ENCODE results near the gene HOXA13. TPM values are rescaled to one million over a fixed set of nuclear protein-coding genes. Genes with fewer than 3 reads are reported as not detected.

The HOXA13 gene
- total RNA-seq, 4 donors from 2014 or later: not detected

DNA sequence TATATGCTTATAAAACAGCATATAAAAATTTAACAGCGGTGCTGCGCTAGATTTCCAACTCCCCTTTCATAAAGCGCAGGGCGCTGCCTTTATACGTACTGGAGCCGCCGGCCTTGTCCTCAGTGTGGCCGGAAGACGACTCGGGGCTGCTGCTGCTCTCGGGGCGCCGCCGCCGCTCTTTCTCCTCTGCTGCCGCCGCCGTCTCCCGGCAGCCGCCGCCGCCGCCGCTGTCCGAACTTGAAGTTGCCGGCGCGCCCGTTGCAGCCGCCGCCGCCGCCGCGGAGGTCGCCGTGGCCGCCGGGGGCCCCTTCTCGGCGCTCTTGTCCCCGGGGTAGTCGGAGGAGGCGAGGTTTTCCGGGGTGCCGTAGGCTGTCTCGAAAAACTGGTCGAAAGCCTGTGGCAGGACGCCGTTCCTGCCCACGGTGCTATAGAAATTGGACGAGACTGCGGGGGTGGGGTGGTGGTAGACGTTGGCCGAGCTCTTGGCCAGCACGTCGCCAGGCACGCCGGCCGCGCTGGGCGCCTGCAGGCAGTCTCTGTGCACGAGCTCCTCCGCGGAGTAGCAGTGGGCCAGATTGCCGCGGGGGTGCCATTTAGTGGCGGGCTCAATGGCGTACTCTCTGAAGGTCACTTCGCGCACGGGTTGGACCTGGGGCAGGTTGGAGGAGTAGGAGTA, 15.4 kb downstream of the HOXA13 start:
- Histone ChIP-seq H3K27ac (no peak overlapping the region), H3K9me3 (no peaks in the 10 kb centered on the region), H3K4me1 (peaks cover 23 to 43% of the 10 kb centered on the region in 2 donors), H3K4me3 (replicated peaks in 1 of 3) (peak overlapping the region in 1 of 3 donors; percentile 4), H3K27me3 (peaks cover 96% of the 10 kb centered on the region), H3K36me3 (no peaks in the 10 kb centered on the region)
- 5 to 10% methylated on average over 30 to 34 of the region's 72 CpGs for WGBS, 2 donors
- no peak for DNase-seq
- intact Hi-C loops (cut with DNase I): no loop called here
- no peak for TF ChIP-seq POLR2A (IDR thresholded peaks at IDR 0.05)
- TF ChIP-seq, protein P1, sequence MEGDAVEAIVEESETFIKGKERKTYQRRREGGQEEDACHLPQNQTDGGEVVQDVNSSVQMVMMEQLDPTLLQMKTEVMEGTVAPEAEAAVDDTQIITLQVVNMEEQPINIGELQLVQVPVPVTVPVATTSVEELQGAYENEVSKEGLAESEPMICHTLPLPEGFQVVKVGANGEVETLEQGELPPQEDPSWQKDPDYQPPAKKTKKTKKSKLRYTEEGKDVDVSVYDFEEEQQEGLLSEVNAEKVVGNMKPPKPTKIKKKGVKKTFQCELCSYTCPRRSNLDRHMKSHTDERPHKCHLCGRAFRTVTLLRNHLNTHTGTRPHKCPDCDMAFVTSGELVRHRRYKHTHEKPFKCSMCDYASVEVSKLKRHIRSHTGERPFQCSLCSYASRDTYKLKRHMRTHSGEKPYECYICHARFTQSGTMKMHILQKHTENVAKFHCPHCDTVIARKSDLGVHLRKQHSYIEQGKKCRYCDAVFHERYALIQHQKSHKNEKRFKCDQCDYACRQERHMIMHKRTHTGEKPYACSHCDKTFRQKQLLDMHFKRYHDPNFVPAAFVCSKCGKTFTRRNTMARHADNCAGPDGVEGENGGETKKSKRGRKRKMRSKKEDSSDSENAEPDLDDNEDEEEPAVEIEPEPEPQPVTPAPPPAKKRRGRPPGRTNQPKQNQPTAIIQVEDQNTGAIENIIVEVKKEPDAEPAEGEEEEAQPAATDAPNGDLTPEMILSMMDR (IDR thresholded peaks at IDR 0.05): no peak

DNA sequence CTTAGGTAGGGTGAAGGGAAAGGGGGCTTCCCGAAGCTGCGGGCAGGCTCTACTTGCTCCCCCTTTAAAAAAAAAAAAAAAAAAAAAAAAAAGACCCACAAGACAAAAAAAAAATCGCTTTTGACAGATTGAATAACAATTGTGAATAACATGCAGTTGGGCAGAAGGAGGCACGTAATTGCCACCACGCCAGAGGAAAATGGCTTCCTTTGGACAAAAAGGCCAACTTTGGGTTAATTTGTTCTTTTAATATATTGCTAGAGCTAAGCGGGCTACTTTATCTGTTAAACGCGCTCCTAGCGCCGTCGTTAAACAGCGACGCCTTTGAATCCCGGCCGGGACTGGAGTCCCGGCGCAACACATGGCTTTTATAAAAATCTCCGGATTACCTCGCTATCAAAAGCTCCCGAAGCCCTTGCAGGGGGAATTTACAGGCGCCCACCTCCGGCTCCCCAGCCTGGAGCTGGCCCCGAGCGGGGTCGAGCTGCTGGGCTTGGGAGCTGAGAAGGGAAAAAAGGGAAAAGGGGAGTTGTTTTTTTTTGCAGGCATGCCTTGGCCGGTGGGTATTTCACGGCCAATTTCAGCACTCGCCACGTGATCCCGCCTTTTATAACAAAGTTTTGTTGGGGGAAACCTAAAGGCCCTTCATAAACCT, 16.1 kb downstream of the HOXA13 start:
- no peak for TF ChIP-seq POLR2A (IDR thresholded peaks at IDR 0.05)
- TF ChIP-seq, protein P1 (IDR thresholded peaks at IDR 0.05): no peak
- no peaks in the 10 kb centered on the region for H3K36me3 ChIP-seq
- no peaks in the 10 kb centered on the region for H3K9me3 ChIP-seq
- H3K27me3 ChIP-seq: peaks cover 96% of the 10 kb centered on the region
- H3K27ac ChIP-seq: no peak overlapping the region
- H3K4me3 ChIP-seq (replicated peaks in 1 of 3): peak overlapping the region in 1 of 3 donors; percentile 4
- intact Hi-C loops (cut with DNase I): no loop called here
- no peak for DNase-seq
- H3K4me1 ChIP-seq: peaks cover 21 to 40% of the 10 kb centered on the region in 2 donors
- 6 to 8% methylated on average over 29 to 30 of the region's 30 CpGs for WGBS, 2 donors

DNA sequence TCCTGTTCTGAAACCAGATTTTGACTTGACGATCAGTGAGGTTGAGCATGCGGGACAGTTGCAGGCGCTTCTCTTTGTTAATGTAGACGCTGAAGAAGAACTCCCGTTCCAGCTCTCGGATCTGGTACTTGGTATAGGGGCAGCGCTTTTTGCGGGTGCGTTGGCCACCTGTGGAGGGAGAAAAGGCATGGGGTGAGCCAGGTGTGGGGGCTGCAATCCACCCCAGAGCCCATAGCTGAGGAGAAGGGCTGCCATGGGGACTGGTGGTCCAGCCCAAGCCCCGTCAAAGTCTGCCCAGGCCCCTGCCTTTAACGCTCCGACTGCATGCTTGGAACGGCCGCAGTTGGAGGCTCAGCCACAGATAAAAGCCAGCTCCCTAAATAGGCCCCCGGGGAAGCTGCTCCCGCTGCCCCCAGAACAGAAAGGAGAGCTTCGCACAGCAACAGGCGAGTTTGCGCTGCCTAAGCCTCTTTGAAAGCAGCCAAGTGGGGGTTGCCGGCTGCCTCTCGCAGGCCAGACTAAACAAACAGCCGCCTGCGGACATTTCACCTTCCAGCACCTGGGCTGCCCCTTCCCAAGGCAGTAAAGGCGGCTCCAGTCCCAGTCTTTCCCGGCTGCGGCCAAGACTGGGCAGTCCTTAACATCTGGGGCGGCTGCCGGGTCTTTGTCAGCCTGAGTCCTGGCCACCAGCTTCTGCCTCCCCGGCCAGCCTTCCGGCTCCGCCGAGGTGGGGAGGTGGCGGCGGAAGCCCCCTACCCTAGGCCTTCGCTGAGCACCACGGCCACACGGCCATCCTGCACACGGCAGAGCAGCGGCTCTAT, 16.8 kb downstream of the HOXA13 start:
- no peak overlapping the region for H3K4me3 ChIP-seq (replicated peaks in 1 of 3)
- 12% methylated on average over 24 to 31 of the region's 39 CpGs for WGBS, 2 donors
- intact Hi-C loops (cut with DNase I): no loop called here
- H3K4me1 ChIP-seq: peaks cover 15 to 33% of the 10 kb centered on the region in 2 donors
- no peak for DNase-seq
- no peak overlapping the region for H3K27ac ChIP-seq
- H3K27me3 ChIP-seq: peaks cover 96% of the 10 kb centered on the region
- TF ChIP-seq POLR2A (IDR thresholded peaks at IDR 0.05): no peak
- H3K36me3 ChIP-seq: no peaks in the 10 kb centered on the region
- H3K9me3 ChIP-seq: no peaks in the 10 kb centered on the region

DNA sequence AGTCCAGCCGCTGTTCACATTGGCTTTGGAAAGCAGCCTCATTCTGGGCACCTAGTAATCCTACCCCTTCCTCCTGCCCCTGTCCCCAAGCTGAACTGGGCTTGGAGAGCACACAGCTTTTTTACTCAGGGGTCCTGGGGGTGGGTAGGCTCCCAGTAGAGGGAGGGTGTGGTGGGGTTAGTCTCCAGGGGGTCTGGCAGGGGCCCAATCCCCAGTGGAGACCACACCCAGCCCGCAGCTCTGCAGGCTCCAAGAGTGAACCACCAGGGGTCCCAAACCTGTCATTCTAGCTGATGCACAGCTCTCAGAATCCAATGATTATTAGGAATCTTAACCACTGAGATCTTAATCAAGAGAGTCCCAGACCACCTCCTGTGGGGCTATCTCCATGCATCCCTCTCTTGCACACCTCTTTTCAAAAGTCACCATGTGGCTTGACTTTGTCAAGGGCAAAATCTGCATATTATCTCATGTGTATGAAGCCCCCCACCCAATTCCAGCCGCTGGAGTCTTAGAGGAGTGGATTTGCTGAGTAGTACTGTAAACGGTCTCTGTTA, 17.5 kb downstream of the HOXA13 start:
- H3K9me3 ChIP-seq: no peaks in the 10 kb centered on the region
- no peak overlapping the region for H3K27ac ChIP-seq
- intact Hi-C loops (cut with DNase I): no loop called here
- H3K27me3 ChIP-seq: peaks cover 92% of the 10 kb centered on the region
- H3K36me3 ChIP-seq: no peaks in the 10 kb centered on the region
- WGBS, 2 donors: 19 to 26% methylated on average over 3 to 4 of the region's 4 CpGs
- DNase-seq: no peak
- peaks cover 15 to 28% of the 10 kb centered on the region in 2 donors for H3K4me1 ChIP-seq
- no peak for TF ChIP-seq POLR2A (IDR thresholded peaks at IDR 0.05)
- TF ChIP-seq, protein P1 (IDR thresholded peaks at IDR 0.05): no peak
- H3K4me3 ChIP-seq (replicated peaks in 1 of 3): no peak overlapping the region

DNA sequence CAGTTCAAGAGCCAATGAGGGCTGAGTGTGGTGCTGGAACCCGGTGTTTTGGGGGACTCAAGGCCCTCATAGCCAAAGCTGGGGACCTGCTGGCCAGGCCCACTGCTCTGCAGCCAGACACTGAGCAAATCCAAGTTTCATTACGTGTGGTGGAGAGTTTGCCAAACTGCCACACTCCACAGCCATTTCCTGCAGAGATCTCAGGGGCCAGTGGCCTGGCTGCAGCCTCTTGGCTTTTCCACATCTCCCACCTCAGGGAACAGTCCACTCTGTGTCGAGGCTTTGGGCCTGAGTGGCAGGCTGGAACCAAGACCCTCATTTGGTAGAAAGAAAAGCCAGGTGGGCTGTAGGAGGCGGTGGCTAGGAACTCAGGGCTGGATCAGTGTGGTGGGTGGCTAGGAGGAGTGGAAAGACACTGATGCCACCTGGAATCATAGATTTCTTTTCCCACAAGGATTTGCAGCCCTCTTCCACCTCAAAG, 18.1 kb downstream of the HOXA13 start:
- DNase-seq: no peak
- TF ChIP-seq POLR2A (IDR thresholded peaks at IDR 0.05): no peak
- TF ChIP-seq, protein P1 (IDR thresholded peaks at IDR 0.05): no peak
- H3K9me3 ChIP-seq: no peaks in the 10 kb centered on the region
- H3K27me3 ChIP-seq: peaks cover 88% of the 10 kb centered on the region
- H3K4me1 ChIP-seq: peaks cover 15 to 28% of the 10 kb centered on the region in 2 donors
- H3K36me3 ChIP-seq: no peaks in the 10 kb centered on the region
- no peak overlapping the region for H3K4me3 ChIP-seq (replicated peaks in 1 of 3)
- intact Hi-C loops (cut with DNase I): no loop called here
- no peak overlapping the region for H3K27ac ChIP-seq
- WGBS, 2 donors: 27 to 44% methylated on average over 4 of the region's 4 CpGs
